ENCODE data around the gene PRDX3. TPM values are rescaled to one million over a fixed set of nuclear protein-coding genes. Genes with fewer than 3 reads are reported as not detected.
A peak's percentile ranks its signal among the peaks of the same experiment; 100 is the strongest.

Gene PRDX3
- total RNA-seq, 1 donor from 2014 or later: 63.7 TPM

- Mint-ChIP-seq H3K27ac (no peak overlapping the region), H3K27me3 (no peaks in the 10 kb centered on the region), H3K4me3 (no peak overlapping the region), H3K9me3 (no peaks in the 10 kb centered on the region), H3K4me1 (peaks cover 17% of the 10 kb centered on the region), H3K36me3 (ENCODE audit: low read depth) (peaks cover 37% of the 10 kb centered on the region)
- ATAC-seq (ENCODE audit: low read depth) (no peak), DNase-seq (no peak)
- intact Hi-C loops (cut with micrococcal nuclease): loop anchor here (5.0 kb wide), 1 partner anchor 50 kb away; the partner anchor contains the start of gene EIF3A
- POLR2A ChIA-PET: interaction anchor here (0.8 to 1.2 kb wide), 2 partner anchors 52 to 740 kb away, joined by 3 to 5 read pairs; partner anchors contain the start of genes EIF3A and MCMBP
- TF ChIP-seq, protein P1, sequence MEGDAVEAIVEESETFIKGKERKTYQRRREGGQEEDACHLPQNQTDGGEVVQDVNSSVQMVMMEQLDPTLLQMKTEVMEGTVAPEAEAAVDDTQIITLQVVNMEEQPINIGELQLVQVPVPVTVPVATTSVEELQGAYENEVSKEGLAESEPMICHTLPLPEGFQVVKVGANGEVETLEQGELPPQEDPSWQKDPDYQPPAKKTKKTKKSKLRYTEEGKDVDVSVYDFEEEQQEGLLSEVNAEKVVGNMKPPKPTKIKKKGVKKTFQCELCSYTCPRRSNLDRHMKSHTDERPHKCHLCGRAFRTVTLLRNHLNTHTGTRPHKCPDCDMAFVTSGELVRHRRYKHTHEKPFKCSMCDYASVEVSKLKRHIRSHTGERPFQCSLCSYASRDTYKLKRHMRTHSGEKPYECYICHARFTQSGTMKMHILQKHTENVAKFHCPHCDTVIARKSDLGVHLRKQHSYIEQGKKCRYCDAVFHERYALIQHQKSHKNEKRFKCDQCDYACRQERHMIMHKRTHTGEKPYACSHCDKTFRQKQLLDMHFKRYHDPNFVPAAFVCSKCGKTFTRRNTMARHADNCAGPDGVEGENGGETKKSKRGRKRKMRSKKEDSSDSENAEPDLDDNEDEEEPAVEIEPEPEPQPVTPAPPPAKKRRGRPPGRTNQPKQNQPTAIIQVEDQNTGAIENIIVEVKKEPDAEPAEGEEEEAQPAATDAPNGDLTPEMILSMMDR (IDR thresholded peaks at IDR 0.05): no peak
- CTCF ChIA-PET: no interaction called here
Measured at GRCh38 chr10:119132521-119133345, 45.9 kb downstream of the PRDX3 start.

DNA sequence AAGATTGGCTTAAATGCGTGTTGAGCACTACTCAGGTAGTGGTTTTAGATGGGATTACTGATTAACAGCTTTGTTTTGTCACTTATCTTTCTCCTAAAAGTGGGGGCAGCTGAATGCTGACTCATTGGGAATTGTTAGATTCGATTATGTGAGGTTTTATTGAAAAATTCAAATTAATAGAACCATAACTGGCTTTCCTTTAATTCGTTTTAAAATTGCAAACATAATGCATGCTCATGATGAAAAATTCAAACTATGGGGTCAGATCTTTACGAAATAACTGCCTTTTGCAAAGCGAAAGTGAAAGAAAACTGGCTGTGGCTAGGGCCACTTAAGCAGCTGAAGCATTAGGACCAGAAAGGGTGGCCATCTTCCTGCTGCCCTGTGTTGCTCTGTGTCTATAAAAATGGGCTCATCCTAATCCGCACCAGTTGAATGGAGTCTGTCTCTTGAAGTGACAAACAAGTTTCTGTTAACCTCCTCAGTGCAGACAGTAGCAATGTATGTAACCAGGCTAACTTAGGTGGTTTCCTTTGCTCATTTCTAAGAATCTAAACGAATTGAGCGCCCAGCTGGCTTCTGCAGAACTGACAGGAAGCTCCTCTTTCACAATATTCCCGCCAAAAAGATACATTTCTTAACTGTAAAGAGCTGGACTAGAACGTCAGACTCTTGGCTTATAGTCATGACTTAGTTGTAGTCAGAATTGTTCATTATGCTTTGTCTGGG lies 46.9 kb downstream of the PRDX3 start:
- DNase-seq (no peak), ATAC-seq (ENCODE audit: low read depth) (peak; percentile 64)
- ChIA-PET CTCF (interaction anchor here (0.6 kb wide), 1 partner anchor 95 kb away, joined by 3 read pairs; no protein-coding TSS in a partner anchor), POLR2A (interaction anchor here (1.2 kb wide), 1 partner anchor 51 kb away, joined by 5 read pairs; the partner anchor contains the start of gene EIF3A)
- TF ChIP-seq, protein P1 (IDR thresholded peaks at IDR 0.05): no peak
- peak overlapping the region; percentile 85 for H3K27ac Mint-ChIP-seq
- intact Hi-C loops (cut with micrococcal nuclease): loop anchor here (5.0 kb wide), 1 partner anchor 49 kb away; the partner anchor contains the start of gene EIF3A
- no peaks in the 10 kb centered on the region for H3K27me3 Mint-ChIP-seq
- no peaks in the 10 kb centered on the region for H3K9me3 Mint-ChIP-seq
- peaks cover 17% of the 10 kb centered on the region for H3K4me1 Mint-ChIP-seq
- H3K4me3 Mint-ChIP-seq: peak overlapping the region; percentile 84
- H3K36me3 Mint-ChIP-seq (ENCODE audit: low read depth): peaks cover 37% of the 10 kb centered on the region

DNA sequence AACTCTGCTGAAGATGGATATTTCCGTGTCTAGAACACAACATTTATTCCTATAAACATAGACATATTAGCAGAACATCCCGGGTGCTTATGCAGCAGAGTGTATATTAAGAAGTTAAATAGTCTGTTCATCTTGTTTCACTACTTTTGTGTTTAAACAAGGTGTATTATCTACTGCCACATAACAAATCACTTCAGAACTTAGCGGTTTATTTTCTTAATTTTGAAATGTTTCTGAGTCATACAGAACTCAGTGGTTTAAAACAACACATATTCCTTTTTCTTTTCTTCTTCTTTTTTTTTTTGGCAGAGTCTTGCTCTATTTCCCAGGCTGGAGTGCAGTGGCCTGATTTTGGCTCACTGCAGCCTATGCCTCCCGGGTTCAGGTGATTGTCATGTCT lies 48.9 kb downstream of the PRDX3 start:
- peaks cover 17% of the 10 kb centered on the region for H3K4me1 Mint-ChIP-seq
- H3K9me3 Mint-ChIP-seq: no peaks in the 10 kb centered on the region
- H3K4me3 Mint-ChIP-seq: no peak overlapping the region
- no peaks in the 10 kb centered on the region for H3K27me3 Mint-ChIP-seq
- H3K36me3 Mint-ChIP-seq (ENCODE audit: low read depth): peaks cover 45% of the 10 kb centered on the region
- DNase-seq (no peak), ATAC-seq (ENCODE audit: low read depth) (no peak)
- POLR2A ChIA-PET: no interaction called here
- TF ChIP-seq, protein P1 (IDR thresholded peaks at IDR 0.05): no peak
- CTCF ChIA-PET: no interaction called here
- no peak overlapping the region for H3K27ac Mint-ChIP-seq
- intact Hi-C loops (cut with micrococcal nuclease): loop anchor here (5.0 kb wide), 1 partner anchor 47 kb away; the partner anchor contains the start of gene EIF3A

GRCh38 chr10:119125942-119126341 lies 52.7 kb downstream of the PRDX3 start:
- ChIA-PET CTCF (no interaction called here), POLR2A (interaction anchor here (0.7 kb wide), 1 partner anchor 10 kb away, joined by 14 read pairs; no protein-coding TSS in a partner anchor)
- Mint-ChIP-seq H3K27ac (no peak overlapping the region), H3K4me3 (no peak overlapping the region), H3K9me3 (no peaks in the 10 kb centered on the region), H3K36me3 (ENCODE audit: low read depth) (peaks cover 53% of the 10 kb centered on the region), H3K4me1 (peaks cover 6% of the 10 kb centered on the region), H3K27me3 (no peaks in the 10 kb centered on the region)
- TF ChIP-seq, protein P1 (IDR thresholded peaks at IDR 0.05): no peak
- intact Hi-C loops (cut with micrococcal nuclease): no loop called here
- ATAC-seq (ENCODE audit: low read depth) (no peak), DNase-seq (no peak)

DNA sequence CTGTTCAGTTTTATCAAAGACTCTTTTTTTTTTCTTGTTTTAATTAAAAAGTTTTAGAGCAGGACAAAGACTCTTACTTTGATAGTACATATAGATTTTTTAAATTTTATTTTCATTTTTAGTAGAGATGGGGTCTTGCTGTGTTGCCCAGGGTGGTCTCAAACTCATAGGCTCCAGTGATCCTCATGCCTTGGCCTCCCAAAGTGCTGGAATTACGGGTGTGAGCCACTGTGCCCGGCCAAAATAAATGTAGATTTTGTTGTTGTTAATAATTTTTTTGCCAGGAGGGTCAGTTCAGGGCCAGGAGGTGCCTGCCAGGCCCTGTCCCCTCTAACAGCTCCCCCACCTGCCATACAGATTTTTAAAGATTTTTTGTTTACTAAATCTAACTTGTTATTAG lies 57.7 kb downstream of the PRDX3 start:
- Mint-ChIP-seq H3K27me3 (no peaks in the 10 kb centered on the region), H3K4me1 (peaks cover 4% of the 10 kb centered on the region), H3K27ac (no peak overlapping the region), H3K9me3 (no peaks in the 10 kb centered on the region), H3K36me3 (ENCODE audit: low read depth) (peaks cover 46% of the 10 kb centered on the region), H3K4me3 (no peak overlapping the region)
- CTCF ChIA-PET: no interaction called here
- TF ChIP-seq, protein P1 (IDR thresholded peaks at IDR 0.05): no peak
- intact Hi-C loops (cut with micrococcal nuclease): no loop called here
- ATAC-seq (ENCODE audit: low read depth): no peak
- POLR2A ChIA-PET: no interaction called here
- no peak for DNase-seq
